Measurements from ENCODE around the gene CHSY1.

DNA sequence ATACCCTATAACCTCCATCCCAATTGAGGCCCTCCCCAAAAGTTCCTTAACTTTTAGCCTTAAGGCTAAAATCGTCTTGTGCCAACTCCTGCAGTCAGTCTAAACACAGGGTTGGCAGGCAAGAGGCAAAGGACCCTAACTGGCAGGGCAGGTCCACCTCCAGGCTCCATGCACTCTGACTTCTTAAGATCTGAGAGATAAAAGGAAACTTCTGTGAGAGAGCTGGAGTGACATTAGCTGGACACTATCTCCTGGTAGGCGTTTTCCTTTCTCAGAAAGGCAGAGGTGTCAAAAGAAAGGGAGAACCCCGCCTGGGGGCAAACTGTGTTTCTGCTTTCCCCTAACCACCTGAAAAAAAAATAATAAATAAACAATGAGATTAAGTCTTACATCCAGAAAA lies 3.6 kb downstream of the CHSY1 start:
- TF ChIP-seq, protein P1, sequence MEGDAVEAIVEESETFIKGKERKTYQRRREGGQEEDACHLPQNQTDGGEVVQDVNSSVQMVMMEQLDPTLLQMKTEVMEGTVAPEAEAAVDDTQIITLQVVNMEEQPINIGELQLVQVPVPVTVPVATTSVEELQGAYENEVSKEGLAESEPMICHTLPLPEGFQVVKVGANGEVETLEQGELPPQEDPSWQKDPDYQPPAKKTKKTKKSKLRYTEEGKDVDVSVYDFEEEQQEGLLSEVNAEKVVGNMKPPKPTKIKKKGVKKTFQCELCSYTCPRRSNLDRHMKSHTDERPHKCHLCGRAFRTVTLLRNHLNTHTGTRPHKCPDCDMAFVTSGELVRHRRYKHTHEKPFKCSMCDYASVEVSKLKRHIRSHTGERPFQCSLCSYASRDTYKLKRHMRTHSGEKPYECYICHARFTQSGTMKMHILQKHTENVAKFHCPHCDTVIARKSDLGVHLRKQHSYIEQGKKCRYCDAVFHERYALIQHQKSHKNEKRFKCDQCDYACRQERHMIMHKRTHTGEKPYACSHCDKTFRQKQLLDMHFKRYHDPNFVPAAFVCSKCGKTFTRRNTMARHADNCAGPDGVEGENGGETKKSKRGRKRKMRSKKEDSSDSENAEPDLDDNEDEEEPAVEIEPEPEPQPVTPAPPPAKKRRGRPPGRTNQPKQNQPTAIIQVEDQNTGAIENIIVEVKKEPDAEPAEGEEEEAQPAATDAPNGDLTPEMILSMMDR (conservative IDR thresholded peaks at IDR 0.05; ENCODE audit: low read length): no peak
- TF ChIP-seq EZH2phosphoT487 (IDR thresholded peaks at IDR 0.05; ENCODE audit: borderline replicate concordance, low read depth, low read length): no peak
